GM04504 (cell line): ENCODE data around the gene FGF18.
"Not testable (repeated sequence)": the region's sequence is repeated elsewhere in the genome, so short reads cannot be mapped to it uniquely, and the experiment has no call there.

Experiments used
- DNase-seq: peaks from one replicate; pipeline ENCODE4 v3.0.0-alpha.2; 2012; ENCODE audit warnings: low read depth

FGF18 gene

GRCh38 chr5:171418982-171419687, at the start of gene FGF18:
TSS of gene FGF18 (plus strand) at chr5:171419647. CDS start at chr5:171420200, 553 bp downstream.
- DNase-seq: peak; percentile 11

- no peak for DNase-seq
Measured at GRCh38 chr5:171369898-171370297, 49.5 kb upstream of the FGF18 start.

GRCh38 chr5:171370881-171371280, 48.6 kb upstream of the FGF18 start:
- DNase-seq: not testable (repeated sequence)

- no peak for DNase-seq
Measured at GRCh38 chr5:171371326-171371725, 48.1 kb upstream of the FGF18 start.

GRCh38 chr5:171379961-171380360, 39.5 kb upstream of the FGF18 start:
- no peak for DNase-seq

- DNase-seq: not testable (repeated sequence)
Measured at GRCh38 chr5:171384416-171384815, 35.0 kb upstream of the FGF18 start.

DNA sequence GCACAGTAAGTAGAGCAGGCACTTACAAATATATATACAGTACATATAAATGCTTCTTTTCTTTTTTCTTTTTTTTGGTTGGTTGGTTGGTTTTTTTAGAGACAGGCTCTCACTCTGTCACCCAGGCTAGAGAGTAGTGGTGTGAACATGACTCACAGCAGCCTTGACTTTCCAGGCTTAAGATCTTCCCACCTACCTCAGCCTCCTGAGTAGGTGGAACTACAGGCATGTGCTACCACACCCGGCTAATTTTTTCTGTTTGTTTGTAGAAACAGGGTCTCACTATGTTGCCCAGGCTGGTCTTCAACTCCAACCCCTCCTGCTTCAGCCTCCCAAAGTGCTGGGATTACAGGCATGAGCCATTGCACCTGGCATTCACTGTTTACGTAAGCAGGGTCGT, 34.4 kb upstream of the FGF18 start:
- DNase-seq: not testable (repeated sequence)

- DNase-seq: no peak
Measured at GRCh38 chr5:171386006-171386671, 33.3 kb upstream of the FGF18 start.

DNA sequence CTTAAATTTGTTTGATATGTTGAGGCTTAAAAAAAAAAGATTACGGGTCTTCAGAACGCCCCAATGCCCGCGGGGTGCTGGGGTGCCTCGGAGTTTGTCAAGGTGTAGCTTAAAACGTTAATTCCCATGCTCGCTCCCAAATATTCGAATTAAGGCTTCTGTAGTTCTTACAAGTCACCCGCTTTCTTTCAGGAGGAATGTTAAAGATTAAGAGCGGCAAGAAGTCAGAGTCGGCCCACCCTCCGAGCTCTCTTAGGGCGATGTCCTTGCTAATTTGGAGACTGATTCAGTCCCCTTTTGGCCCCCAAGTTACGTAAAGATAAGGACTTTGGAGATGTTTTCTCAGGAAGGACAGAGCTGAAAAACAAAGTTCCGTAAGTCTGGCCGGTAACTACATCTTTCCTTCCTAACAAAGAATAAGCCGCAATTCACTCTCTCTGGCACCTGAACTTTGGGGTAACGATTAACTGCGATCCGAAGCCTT, 32.5 kb upstream of the FGF18 start:
- no peak for DNase-seq

- peak; percentile 95 for DNase-seq
Measured at GRCh38 chr5:171387345-171387969, 32.0 kb upstream of the FGF18 start, which contains the start of gene NPM1. TSS of gene NPM1 (plus strand) at chr5:171387849. CDS start at chr5:171387949, 100 bp downstream.

DNA sequence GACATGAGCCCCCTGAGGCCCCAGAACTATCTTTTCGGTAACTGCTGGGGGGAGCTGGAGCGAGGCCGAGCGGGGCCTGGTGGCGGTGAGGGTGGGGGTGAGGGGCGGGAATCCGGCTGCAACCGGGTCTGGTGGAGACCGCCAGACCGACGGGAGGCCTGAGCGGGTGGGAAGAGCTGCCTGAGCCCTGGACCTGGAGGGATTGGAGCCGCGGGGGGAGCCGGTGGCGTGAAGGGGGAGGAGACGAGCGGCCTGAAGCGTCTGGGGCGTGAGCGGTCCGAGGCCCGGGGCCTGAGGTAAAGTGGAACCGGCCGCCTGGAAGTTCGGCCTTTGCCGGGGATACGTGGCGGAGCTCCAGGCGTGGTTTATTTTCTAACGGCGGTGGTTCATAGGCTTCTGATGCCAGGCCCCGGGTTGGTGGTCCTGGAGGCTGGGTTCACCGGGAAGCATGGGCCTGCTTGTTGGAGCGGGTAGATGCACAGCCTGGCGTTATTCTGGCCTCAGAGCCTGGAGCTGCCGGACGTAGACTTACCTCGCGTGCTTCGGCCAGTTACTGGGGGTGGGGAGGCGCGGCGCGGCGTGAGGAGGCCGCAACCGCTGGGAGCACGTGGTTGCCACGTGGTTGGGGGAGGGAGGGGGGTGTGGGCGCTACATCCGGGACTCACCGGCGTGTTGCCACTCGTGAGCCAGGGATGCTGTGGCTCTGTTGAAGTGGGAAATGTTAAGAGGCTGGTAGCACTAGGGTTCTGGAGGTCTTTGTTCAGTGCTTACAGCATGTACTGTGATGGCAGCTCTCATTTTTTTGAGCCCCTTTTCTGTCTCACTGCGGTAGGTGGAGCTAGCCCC, 31.3 kb upstream of the FGF18 start:
- peak; percentile 40 for DNase-seq

DNA sequence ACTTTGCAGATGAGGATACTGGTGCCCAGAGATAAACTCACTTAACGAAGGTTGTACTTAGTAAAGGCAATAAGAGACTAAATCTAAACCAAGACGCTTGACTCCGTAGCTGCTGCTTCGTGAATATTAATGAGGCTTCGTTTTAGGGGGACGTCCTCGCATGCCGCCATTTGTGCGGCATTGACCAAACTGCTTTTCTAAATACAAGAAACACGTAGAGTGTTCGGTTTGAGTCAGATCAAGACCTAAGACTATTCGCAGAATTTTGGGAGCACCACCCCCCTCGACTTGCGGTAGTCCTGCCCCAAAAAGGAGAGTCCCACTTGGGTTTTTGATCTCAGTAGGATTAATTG, 30.7 kb upstream of the FGF18 start:
- no peak for DNase-seq

GRCh38 chr5:171390883-171391677, 28.4 kb upstream of the FGF18 start:
- no peak for DNase-seq

GRCh38 chr5:171391996-171392577, 27.4 kb upstream of the FGF18 start:
- DNase-seq: no peak

DNA sequence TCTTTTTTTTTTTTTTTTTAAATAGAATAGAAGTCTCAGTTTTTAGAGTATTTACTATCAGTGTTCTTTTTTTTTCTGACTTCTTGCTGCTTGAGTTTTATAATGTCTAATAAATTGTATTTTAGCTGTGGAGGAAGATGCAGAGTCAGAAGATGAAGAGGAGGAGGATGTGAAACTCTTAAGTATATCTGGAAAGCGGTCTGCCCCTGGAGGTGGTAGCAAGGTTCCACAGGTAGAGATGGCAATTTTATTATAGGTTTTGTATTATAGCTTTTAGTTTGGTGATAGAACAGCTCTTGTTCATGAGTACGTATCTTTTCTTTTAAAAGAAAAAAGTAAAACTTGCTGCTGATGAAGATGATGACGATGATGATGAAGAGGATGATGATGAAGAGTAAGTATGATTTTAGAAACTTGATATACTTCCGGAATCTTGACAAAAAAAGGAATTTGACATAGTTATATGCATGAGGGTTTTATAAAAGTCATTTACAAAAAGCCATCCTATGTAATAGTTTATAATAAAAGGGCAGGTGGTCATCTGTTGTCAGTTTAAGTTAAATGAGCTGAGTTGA, 26.8 kb upstream of the FGF18 start:
- no peak for DNase-seq

DNA sequence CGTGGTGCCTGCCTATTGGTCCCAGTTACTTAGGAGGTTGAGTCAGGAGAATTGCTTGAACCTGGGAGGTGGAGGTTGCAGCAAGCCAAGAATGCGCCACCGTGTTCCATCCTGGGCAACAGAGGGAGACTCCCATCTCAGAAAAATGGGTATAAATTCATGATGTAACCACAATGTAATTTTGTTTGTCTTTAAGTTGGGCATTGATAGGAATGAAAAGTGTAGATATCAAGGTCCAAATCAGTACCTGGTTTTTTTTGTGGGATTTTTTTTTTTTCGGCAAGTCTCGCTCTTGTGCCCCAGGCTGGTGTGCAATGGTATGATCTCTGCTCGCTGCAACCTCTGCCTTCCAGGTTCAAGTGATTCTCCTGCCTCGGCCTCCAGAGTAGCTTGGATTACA, 24.4 kb upstream of the FGF18 start:
- DNase-seq: no peak

DNA sequence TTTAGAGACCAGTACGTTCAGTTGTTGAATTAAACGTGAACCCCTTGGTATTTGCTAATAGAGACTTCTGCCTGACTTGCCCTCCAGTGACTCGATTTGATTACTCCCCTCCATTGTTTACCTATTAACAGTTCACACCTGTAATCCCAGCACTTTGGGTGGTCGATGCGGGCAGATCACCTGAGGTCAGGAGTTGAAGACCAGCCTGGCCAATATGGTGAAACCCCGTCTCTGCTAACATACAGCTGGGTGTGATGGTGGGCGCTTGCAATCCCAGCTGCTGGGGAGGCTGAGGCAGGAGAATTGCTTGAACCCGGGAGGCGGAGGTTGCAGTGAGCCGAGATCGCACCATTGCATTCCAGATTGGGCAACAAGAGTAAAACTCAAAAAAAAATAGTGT, 22.9 kb upstream of the FGF18 start:
- not testable (repeated sequence) for DNase-seq

- no peak for DNase-seq
Measured at GRCh38 chr5:171397190-171397589, 22.3 kb upstream of the FGF18 start.

DNA sequence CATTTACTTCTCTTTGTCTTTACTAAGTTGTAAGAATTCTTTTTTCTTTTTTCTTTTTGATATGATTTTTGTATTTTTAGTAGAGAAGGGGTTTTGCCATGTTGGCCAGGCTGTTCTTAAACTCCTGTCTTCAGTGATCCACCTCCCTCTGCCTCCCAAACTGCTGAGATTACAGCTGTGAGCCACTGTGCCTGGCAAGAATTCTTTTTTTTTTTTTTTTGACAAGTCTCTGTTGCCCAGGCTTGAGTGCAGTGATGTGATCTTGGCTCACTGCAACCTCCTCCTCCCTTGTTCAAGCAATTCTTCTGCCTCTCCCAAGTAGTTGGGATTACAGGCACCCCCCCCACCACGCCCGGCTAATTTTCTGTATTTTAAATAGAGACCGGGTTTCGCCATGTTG, 21.8 kb upstream of the FGF18 start:
- DNase-seq: no peak

GRCh38 chr5:171398660-171399059, 20.8 kb upstream of the FGF18 start:
- not testable (repeated sequence) for DNase-seq

DNA sequence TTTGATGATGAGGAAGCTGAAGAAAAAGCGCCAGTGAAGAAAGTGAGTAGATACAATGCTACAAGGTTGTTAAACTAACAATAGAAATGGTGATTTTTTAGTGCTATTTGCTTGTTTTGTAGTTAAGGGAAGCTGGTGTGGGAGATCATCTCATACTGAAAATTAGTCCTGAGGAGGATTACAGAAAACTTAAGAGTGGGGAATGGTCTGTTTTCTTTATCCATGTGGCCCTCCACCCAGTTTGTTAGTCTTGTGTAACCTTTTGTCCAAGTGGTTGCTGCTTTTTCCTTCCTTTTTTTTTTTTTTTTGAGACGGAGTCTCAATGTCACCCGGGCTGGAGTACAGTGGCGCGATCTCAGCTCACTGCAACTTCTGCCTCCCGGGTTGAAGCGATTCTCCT, 19.3 kb upstream of the FGF18 start:
- no peak for DNase-seq
